ENCODE data around the gene TEX2. TPM values are rescaled to one million over a fixed set of nuclear protein-coding genes. Genes with fewer than 3 reads are reported as not detected.

Gene TEX2, protein sequence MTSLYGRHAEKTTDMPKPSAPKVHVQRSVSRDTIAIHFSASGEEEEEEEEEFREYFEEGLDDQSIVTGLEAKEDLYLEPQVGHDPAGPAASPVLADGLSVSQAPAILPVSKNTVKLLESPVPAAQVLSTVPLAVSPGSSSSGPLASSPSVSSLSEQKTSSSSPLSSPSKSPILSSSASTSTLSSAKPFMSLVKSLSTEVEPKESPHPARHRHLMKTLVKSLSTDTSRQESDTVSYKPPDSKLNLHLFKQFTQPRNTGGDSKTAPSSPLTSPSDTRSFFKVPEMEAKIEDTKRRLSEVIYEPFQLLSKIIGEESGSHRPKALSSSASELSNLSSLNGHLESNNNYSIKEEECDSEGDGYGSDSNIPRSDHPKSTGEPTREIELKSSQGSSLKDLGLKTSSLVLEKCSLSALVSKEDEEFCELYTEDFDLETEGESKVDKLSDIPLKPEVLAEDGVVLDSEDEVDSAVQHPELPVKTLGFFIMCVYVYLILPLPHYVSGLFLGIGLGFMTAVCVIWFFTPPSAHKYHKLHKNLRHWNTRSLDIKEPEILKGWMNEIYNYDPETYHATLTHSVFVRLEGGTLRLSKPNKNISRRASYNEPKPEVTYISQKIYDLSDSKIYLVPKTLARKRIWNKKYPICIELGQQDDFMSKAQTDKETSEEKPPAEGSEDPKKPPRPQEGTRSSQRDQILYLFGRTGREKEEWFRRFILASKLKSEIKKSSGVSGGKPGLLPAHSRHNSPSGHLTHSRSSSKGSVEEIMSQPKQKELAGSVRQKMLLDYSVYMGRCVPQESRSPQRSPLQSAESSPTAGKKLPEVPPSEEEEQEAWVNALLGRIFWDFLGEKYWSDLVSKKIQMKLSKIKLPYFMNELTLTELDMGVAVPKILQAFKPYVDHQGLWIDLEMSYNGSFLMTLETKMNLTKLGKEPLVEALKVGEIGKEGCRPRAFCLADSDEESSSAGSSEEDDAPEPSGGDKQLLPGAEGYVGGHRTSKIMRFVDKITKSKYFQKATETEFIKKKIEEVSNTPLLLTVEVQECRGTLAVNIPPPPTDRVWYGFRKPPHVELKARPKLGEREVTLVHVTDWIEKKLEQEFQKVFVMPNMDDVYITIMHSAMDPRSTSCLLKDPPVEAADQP
- total RNA-seq = 10 to 100 TPM in 1 of 2 donors, 1 to 10 TPM in 1; 9.4 to 14.9 TPM

GRCh38 chr17:64263000-64263766, at the start of gene TEX2:
TEX2 (minus strand) TSS chr17:64263260; CDS start chr17:64214217, 49,043 bp downstream.
- Mint-ChIP-seq H3K27me3 (peaks cover 6% of the 10 kb centered on the region), H3K4me3 (peak within 1 kb of the TSS; percentile 79), H3K36me3 (ENCODE audit: low read depth) (no peaks in the 10 kb centered on the region), H3K4me1 (peaks cover 18% of the 10 kb centered on the region), H3K27ac (peak within 1 kb of the TSS; percentile 91), H3K9me3 (no peaks in the 10 kb centered on the region)
- ATAC-seq (replicated peaks) = peak; percentile 88

DNA sequence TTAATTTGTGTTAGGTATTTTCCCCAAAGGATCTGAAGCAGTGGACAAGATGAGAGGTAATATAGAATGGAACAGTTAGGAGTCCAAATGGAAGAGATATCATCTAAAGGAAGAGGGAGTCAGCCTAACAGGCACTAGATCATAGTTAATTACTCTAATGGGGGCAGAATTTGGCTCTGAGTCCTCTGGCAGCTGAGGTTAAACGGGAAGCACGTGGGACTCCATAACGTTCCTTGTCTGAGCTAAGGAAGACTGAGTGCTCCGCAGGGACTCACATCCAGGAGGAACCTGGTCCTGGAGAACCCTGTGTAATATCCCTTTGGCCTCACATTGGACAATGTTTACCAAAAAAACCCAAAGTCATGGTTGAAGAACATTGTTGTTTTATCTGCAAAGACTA, 46.6 kb upstream of the TEX2 start:
- no peak overlapping the region for H3K27ac Mint-ChIP-seq
- no peaks in the 10 kb centered on the region for H3K9me3 Mint-ChIP-seq
- no peak overlapping the region for H3K4me3 Mint-ChIP-seq
- ATAC-seq (replicated peaks) = no peak
- no peaks in the 10 kb centered on the region for H3K27me3 Mint-ChIP-seq
- no peaks in the 10 kb centered on the region for H3K36me3 Mint-ChIP-seq (ENCODE audit: low read depth)
- H3K4me1 Mint-ChIP-seq = peaks cover 9% of the 10 kb centered on the region

- Mint-ChIP-seq H3K36me3 (ENCODE audit: low read depth) (no peaks in the 10 kb centered on the region), H3K4me3 (no peak overlapping the region), H3K27me3 (no peaks in the 10 kb centered on the region), H3K9me3 (no peaks in the 10 kb centered on the region), H3K4me1 (peaks cover 9% of the 10 kb centered on the region), H3K27ac (no peak overlapping the region)
- ATAC-seq (replicated peaks) = peak; percentile 60
Measured at GRCh38 chr17:64309021-64309420, 46.0 kb upstream of the TEX2 start.

DNA sequence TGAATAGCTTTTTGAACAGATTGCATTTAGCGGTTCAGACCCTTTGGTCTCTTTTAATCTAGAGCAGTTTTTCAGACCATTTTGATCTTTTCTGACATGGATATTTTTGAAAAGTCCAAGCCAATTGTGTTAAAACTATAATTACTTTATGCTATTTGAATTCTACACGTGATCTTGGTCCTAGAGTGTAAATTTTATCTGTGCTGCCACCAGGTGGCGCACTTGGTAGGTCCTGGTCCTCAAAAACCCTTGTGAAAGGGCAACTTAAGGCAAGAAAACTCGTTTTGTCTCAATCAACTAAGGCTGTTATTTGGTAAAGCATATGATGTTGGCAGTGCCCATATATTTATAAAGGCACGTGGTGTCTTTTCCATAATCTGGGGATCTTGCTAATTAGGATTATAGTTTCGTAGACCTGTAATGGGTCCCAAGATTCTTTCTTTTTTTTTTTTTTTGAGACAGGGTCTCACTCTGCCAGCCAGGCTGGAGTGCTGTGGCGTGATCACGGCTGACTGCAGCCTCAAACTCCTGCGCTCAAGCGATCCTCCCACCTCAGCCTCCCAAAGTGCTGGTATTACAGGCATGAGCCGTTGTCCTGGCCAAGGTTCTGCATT, 43.9 kb upstream of the TEX2 start:
- no peak overlapping the region for H3K4me3 Mint-ChIP-seq
- H3K27ac Mint-ChIP-seq = no peak overlapping the region
- no peaks in the 10 kb centered on the region for H3K27me3 Mint-ChIP-seq
- no peaks in the 10 kb centered on the region for H3K9me3 Mint-ChIP-seq
- no peaks in the 10 kb centered on the region for H3K36me3 Mint-ChIP-seq (ENCODE audit: low read depth)
- H3K4me1 Mint-ChIP-seq = peaks cover 9% of the 10 kb centered on the region
- ATAC-seq (replicated peaks) = peak; percentile 49

DNA sequence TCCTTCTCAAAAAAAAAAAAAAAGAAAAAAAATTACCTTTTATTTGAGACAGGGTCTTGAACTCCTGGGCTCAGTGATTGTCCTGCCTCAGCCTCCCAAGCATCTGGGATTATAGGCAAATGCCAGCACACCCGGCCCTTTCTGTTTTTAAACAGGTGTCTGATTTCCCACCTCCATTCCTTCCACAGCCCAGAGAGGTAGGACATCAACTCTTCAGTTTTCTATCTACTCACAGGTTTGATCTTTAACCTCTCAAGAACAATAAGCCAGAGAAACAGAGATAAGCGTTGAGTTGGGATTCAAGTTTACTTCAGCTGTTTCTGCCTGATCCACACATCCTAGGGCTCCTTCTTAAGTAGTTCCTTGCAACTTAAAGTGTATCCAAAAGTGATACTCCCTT, 41.5 kb upstream of the TEX2 start:
- peaks cover 9% of the 10 kb centered on the region for H3K4me1 Mint-ChIP-seq
- no peaks in the 10 kb centered on the region for H3K9me3 Mint-ChIP-seq
- no peak overlapping the region for H3K4me3 Mint-ChIP-seq
- H3K27me3 Mint-ChIP-seq = no peaks in the 10 kb centered on the region
- ATAC-seq (replicated peaks) = no peak
- no peak overlapping the region for H3K27ac Mint-ChIP-seq
- no peaks in the 10 kb centered on the region for H3K36me3 Mint-ChIP-seq (ENCODE audit: low read depth)

DNA sequence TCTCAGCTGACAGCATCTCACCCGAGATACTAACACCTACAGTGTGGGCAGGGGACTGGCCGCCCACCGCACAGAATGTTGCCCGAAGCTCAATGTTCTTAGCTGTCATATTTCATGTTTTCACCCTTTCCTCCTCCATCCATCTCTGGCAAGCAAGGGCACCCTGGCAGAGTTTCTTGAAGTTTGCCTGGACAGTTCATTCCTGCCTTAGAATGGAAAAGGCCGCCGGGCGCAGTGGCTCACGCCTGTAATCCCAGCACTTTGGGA, 37.6 kb upstream of the TEX2 start:
- H3K4me3 Mint-ChIP-seq = no peak overlapping the region
- no peaks in the 10 kb centered on the region for H3K4me1 Mint-ChIP-seq
- H3K27ac Mint-ChIP-seq = no peak overlapping the region
- H3K27me3 Mint-ChIP-seq = no peaks in the 10 kb centered on the region
- no peaks in the 10 kb centered on the region for H3K9me3 Mint-ChIP-seq
- no peaks in the 10 kb centered on the region for H3K36me3 Mint-ChIP-seq (ENCODE audit: low read depth)
- ATAC-seq (replicated peaks) = no peak

GRCh38 chr17:64297467-64298088, 34.5 kb upstream of the TEX2 start:
- Mint-ChIP-seq H3K9me3 (no peaks in the 10 kb centered on the region), H3K4me1 (no peaks in the 10 kb centered on the region), H3K36me3 (ENCODE audit: low read depth) (no peaks in the 10 kb centered on the region), H3K4me3 (no peak overlapping the region), H3K27me3 (no peaks in the 10 kb centered on the region), H3K27ac (no peak overlapping the region)
- ATAC-seq (replicated peaks) = no peak

- no peak overlapping the region for H3K4me3 Mint-ChIP-seq
- peaks cover 3% of the 10 kb centered on the region for H3K27me3 Mint-ChIP-seq
- ATAC-seq (replicated peaks) = no peak
- no peaks in the 10 kb centered on the region for H3K36me3 Mint-ChIP-seq (ENCODE audit: low read depth)
- H3K4me1 Mint-ChIP-seq = no peaks in the 10 kb centered on the region
- H3K9me3 Mint-ChIP-seq = peaks cover 3% of the 10 kb centered on the region
- no peak overlapping the region for H3K27ac Mint-ChIP-seq
Measured at GRCh38 chr17:64296246-64296645, 33.2 kb upstream of the TEX2 start.

GRCh38 chr17:64295146-64295545, 32.1 kb upstream of the TEX2 start:
- peaks cover 5% of the 10 kb centered on the region for H3K27me3 Mint-ChIP-seq
- H3K36me3 Mint-ChIP-seq (ENCODE audit: low read depth) = no peaks in the 10 kb centered on the region
- no peak overlapping the region for H3K4me3 Mint-ChIP-seq
- no peaks in the 10 kb centered on the region for H3K4me1 Mint-ChIP-seq
- no peak overlapping the region for H3K27ac Mint-ChIP-seq
- H3K9me3 Mint-ChIP-seq = peaks cover 8% of the 10 kb centered on the region
- ATAC-seq (replicated peaks) = no peak

- no peaks in the 10 kb centered on the region for H3K36me3 Mint-ChIP-seq (ENCODE audit: low read depth)
- H3K4me1 Mint-ChIP-seq = no peaks in the 10 kb centered on the region
- no peak for ATAC-seq (replicated peaks)
- no peak overlapping the region for H3K27ac Mint-ChIP-seq
- H3K4me3 Mint-ChIP-seq = no peak overlapping the region
- peaks cover 5% of the 10 kb centered on the region for H3K27me3 Mint-ChIP-seq
- peaks cover 8% of the 10 kb centered on the region for H3K9me3 Mint-ChIP-seq
Measured at GRCh38 chr17:64291268-64291851, 28.3 kb upstream of the TEX2 start.

DNA sequence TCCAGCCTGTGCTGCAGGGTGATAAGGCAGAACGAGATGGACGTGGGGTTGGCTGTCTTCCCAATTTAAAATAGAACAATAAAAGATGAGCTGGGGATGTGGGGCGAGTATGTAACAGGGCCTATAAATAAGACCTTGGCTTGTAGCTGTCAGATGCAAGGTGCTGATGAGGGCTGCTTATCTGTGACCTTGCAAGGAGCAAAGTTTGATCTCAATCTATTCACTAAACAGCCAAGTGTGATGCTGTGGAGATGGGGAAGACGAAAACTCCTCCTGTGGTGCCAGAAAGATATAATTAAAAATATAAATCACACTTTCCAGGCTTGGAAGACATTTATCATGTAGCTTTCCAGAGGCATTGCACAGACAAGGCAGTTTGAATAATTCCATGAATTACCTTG, 26.7 kb upstream of the TEX2 start:
- peaks cover 5% of the 10 kb centered on the region for H3K27me3 Mint-ChIP-seq
- peaks cover 8% of the 10 kb centered on the region for H3K9me3 Mint-ChIP-seq
- no peak overlapping the region for H3K27ac Mint-ChIP-seq
- no peak overlapping the region for H3K4me3 Mint-ChIP-seq
- H3K4me1 Mint-ChIP-seq = no peaks in the 10 kb centered on the region
- H3K36me3 Mint-ChIP-seq (ENCODE audit: low read depth) = no peaks in the 10 kb centered on the region
- no peak for ATAC-seq (replicated peaks)

- Mint-ChIP-seq H3K27me3 (no peaks in the 10 kb centered on the region), H3K9me3 (no peaks in the 10 kb centered on the region), H3K36me3 (ENCODE audit: low read depth) (no peaks in the 10 kb centered on the region), H3K4me3 (no peak overlapping the region), H3K27ac (no peak overlapping the region), H3K4me1 (no peaks in the 10 kb centered on the region)
- no peak for ATAC-seq (replicated peaks)
Measured at GRCh38 chr17:64282753-64283080, 19.7 kb upstream of the TEX2 start.

- H3K4me1 Mint-ChIP-seq = no peaks in the 10 kb centered on the region
- ATAC-seq (replicated peaks) = peak; percentile 39
- H3K4me3 Mint-ChIP-seq = no peak overlapping the region
- H3K36me3 Mint-ChIP-seq (ENCODE audit: low read depth) = no peaks in the 10 kb centered on the region
- no peak overlapping the region for H3K27ac Mint-ChIP-seq
- no peaks in the 10 kb centered on the region for H3K27me3 Mint-ChIP-seq
- H3K9me3 Mint-ChIP-seq = no peaks in the 10 kb centered on the region
Measured at GRCh38 chr17:64281962-64282752, 19.1 kb upstream of the TEX2 start.

Measured in activated T-helper 17 cell treated with anti-CD3 and anti-CD28 coated beads, Interleukin-2, amount 50 U/mL, for 72 hours (primary cell).